Measurements from ENCODE around the gene ANKRD1.

DNA sequence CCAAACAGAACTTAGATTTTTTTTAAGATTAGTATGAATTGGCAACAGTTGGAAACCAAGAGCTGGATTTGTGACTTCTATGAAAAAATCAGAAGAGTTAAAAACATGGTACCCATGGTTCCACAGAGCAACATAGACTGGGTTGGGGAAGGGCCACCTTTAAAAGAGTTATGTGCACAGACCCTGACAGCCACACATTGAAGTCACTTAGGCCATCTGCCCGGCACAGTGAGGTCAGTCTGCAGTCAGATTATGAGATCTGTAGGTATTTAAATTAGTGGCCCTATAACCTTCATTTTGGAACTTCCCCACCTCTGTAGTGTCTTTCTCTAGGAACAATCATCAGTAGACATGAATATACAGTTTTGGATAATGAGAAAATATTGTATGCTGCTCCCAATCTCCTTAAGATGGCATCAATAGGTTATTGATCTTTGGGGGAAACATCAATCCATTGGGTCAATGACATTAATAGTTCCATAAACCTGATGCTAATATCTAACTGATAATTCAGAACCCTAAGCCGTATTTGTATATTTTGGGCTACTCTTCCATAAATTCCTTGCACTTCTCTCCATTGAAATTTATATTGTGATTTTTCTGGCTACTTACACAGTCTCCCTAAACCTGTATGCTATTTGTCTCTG lies 7.0 kb downstream of the ANKRD1 start:
- TF ChIP-seq EZH2 (IDR thresholded peaks at IDR 0.05) (no peak), POLR2AphosphoS5 (IDR thresholded peaks at IDR 0.05; ENCODE audit: borderline replicate concordance, low read depth, low read length) (no peak)

Data from SK-N-MC (cell line).